ENCODE measurements around the gene MRPS11. TPM values are rescaled to one million over a fixed set of nuclear protein-coding genes. Genes with fewer than 3 reads are reported as not detected.
"Not testable (repeated sequence)": the region's sequence is repeated elsewhere in the genome, so short reads cannot be mapped to it uniquely, and the experiment has no call there.

Gene MRPS11
- total RNA-seq, 1 donor from 2014 or later: 21.8 TPM

DNA sequence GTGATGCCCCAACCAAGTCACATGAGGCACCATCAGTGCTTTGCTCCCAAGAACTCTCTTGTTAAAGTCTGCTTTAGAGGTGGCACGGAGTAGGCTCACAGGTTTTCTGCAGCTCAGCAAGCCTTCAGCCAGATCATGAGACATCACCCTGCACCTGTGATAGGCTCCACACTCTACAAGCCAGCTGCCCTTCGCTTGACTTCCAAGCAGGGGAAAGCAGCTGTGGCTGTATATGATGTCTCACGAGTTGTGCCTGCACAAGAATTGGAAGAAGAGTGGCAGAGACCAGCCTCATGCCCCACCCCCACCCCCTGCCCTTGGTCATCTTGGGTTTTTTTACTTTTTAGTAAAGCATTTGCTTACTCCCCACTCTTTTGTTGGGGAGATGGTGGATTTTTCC, 22.5 kb downstream of the MRPS11 start:
- peak; percentile 36 for DNase-seq

DNA sequence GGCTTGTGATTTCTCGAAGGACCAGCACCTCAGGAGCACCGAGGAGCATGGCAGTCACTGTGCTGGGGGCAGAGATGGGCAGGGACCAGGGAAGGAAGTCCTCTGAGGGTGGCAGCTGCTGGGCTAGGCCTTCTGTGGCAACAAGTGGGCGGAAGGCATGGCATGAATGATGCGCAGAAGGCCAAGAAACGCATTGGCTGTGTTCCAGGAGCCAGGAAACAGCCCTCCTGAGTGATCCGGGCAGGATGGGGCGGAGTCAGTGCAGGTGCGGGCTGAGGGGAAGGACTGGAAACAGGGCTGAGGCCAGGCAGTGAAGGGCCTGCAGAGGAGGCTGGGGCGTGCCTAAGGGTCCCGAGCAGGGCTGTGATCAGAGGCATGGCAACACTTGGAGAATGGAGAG, 23.6 kb downstream of the MRPS11 start:
- peak; percentile 35 for DNase-seq

DNA sequence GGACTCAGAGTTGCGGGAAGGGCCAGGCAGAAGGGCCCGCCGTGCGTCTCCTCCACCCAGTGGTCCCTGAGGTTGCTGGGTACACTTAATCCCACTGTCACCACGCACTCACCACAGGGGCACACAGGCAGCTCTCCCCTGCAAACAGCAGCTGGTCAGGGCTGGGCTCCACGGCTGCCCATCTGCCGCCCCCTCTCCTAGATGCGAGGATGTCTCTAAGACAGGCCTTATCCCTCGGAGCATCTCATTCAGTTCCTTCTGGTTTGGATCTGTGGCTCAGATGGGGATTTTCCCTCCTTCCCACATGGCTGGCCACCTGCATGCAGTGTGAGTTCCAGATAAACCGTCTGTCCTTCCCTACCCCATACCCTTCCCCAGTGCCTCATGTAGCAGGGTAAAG, 26.3 kb downstream of the MRPS11 start:
- DNase-seq: peak; percentile 67

DNA sequence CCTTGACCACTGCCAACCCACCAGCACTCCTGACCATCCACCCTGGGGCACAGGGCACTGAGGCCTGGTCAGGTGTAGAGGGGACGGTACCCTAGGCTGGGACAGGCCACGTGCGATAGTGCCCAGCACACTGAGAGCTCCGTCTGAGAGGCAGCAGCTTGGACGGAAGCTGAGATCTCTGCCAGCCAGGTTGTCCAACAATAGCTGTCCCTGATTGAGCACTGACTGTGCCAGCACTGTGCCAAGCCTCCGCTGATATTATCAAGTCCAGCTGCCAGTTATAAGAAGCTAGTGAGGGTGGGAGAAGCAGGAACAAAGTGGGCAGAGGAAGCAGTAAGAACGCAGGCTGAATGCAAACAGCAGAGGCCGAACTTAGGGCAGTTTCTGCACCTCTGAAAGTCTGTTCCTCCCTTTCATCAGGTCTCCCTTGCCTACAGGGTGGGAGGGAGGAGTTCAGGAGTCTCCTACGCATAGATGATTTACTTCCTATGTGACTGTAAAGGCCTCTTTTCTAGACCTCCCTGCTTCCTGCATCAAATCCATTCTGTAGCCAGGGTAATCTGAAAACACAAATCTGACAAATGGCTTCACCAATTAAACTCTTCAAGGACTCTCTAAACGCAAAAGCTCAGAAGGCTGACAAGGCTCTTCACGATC, 29.7 kb downstream of the MRPS11 start:
- DNase-seq: no peak

DNA sequence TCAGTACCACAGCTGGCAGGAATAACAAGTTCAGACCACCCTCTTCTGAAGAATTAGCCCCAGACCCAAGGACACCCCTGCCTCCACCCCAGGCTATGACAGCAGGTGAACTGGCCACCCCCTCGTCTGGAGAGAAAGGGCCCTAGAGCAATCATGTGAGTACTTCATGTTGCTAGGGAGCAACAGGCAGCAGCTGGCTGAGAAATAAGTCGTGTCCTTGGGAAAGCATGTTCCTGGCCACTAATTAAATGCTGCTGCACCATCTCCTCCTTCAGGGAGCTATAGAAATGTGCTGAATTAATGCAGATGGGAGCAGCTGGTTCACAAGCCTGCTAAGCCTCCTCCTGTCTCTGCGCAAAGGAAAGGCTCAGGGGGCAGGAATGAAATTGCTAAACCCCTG, 31.5 kb downstream of the MRPS11 start:
- DNase-seq: peak; percentile 56

DNA sequence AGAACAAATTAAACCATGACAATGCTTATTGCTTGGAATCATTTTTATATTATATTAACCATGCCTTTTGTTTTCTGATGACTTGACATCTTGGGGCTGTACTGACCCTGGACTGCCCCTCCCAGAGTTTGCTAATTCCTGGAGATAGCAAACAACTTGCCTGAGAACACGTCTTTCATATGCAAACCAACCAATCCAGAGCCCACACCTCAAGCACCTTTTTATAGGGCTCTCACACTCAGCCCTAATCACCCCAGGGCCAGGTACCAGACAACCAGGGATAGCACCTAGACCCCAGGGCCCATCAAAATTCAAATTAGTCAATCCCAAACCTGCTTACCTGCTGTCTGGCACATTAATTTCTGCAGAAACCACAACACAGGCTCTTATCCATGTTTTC, 36.9 kb downstream of the MRPS11 start:
- no peak for DNase-seq

DNA sequence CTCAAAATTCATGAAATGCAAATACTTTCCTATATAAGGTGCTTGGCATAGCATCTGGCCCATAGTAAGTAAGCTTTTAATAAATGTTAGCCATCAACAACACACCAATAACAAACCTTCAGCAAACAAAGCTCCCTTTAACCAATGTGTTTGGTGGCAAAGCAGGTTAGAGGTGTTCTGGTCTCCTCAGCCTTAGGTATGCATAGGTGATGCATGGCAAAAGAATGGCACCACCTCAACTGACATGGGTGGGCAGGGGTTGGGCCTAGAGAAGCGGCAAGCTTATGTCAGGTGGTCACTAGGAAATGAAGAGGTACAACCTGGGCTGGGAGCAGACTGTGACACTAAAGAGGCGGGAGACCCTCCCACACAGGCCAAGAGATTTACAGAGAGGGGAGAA, 38.2 kb downstream of the MRPS11 start:
- DNase-seq: no peak

DNA sequence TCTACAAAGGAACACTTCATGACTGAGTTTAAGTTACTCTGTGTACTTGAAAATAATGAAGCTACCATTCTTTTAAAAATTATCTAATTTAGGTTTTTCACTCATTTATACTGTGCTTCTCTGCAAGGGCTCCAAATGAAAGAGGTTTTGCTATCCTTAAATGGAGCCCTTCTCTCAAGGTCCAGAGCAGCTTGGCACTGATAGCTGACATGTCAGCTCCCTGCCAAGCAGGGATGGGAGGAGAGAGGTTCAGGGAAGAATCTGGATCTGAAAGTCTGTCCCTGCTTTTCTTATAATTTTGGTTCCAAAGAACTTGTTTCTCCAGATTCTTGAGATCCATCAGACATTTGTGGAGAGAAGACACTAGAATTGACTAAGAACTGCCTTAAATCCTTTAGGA, 39.1 kb downstream of the MRPS11 start:
- DNase-seq: no peak

DNA sequence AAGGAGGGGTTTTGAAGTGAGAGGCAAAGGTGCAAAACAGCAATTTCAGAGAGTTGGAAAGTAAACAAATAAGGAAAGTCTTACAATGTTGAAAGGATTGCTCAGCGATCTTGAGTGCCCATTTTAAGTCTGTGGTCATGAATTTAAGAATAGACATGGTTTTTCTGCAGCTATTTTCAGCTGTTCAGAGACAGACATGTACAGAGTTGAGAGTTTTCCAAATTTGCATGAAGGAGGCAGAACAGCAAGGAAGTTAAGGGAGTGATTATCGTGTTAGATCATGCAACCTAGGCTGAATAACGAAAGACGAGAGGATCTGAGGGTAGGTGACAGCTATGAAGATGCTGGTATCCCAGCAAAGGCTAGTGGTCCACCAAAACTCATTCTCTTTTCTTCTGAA, 41.8 kb downstream of the MRPS11 start:
- DNase-seq: no peak

DNA sequence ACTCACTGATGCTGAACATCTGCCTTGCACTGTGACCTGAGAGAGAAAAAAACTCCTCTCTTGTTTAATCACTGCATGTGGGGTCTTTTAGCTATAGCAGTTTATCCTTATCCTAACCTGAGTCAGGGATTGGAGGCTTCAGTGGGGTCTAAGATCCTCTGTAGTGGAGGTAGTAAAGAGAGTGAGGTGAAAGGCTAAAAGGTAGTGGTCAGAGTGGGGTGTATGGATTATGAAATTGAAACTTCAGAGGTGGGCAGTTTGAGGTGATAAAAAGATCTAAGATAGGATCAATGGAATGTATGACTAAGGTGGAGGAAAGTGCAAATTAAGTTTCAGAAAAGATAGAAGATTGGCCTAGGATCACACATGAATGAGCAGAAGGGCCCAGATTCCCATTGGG, 42.5 kb downstream of the MRPS11 start:
- DNase-seq: no peak

DNA sequence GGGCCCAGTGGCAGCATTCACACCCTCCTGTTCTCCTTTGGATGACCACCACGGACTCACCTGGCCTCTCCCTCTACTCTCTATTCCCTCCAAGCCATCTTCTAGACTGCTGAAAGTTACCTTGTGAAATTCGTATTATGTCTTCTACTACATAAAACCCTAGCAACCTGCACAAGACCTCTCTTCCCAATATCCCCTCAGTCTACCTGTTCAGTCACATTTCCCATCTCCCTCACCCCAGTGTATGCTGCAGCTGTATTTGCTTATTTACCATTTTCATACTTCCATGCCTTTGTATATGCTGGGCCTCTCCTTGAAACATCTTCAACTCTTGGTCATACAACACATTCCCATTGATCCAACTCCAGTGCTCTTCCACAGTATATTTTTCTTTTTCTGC, 43.7 kb downstream of the MRPS11 start:
- DNase-seq: no peak

DNA sequence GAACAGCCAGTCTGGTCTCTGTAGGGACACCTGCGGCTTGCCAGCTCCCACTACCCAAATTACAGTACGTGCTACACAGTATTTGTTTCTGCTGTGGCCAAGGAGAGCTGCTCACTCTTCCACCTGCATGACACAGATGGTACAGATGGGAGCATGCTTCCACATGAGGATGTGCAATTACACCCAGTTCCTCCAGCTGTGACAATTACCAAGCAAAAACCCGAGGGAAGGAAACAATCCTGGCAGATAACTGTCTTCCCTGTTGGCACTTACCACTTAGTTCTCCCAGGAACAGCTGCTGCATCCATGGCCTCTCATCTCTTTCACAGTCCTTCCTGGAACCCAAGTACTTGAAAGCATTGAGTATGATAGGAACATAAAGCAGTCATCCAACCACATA, 44.6 kb downstream of the MRPS11 start:
- DNase-seq: no peak

DNA sequence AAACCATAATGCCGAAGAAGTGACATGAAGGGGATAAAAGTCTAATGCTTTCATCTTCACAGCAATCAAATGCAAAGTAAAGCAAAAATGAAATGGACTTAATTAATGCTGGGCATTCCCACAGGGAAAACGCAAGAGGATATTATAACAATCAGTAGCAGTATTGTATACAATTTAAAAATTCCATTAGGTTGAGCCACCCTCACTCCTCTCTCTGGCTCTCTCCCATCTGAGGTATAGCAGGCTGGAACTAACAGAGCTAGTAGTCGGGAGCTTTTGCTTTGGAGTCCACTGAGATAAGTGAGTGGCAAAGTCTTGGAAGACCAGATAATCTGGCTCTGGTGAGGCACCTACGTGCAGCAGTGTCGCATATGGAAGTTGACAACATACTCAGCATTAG, 45.1 kb downstream of the MRPS11 start:
- DNase-seq: no peak

DNA sequence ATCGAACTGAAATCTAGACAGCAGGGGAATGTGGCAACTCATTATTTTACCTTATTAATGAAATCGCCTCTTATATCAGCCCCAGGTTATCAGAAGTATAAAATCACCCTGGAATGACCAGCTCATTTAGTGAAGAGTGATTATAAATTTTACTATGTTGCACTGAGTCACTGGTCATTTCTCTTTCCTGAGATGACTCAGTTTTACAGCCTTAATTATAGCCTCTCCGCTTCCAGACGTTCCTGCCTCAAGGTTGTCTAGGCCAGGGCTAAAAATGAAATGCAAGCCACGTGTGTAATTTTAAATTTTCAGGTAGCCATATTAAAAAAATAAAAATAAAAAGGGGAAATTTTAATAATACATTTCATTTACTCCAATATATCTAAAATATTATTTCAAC, 45.7 kb downstream of the MRPS11 start:
- no peak for DNase-seq

DNA sequence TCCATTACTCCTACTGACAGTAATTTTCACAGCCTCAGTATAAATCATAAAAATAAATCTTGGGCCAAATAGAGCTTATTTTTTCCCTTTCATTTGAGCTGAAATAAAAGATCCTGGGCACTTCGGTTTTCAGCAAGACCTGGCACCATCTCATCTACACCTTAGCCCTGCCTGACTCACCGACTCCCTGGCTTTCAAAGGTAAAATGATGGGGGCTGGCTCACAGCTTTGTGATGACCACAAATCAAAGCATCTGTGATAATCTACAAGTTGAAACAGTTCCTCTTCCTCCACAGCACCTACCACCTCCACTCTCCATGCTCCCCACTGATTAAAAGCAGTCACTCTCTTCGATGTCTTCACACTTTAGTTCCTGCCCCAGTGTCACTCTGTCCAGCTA, 51.4 kb downstream of the MRPS11 start:
- DNase-seq: no peak

DNA sequence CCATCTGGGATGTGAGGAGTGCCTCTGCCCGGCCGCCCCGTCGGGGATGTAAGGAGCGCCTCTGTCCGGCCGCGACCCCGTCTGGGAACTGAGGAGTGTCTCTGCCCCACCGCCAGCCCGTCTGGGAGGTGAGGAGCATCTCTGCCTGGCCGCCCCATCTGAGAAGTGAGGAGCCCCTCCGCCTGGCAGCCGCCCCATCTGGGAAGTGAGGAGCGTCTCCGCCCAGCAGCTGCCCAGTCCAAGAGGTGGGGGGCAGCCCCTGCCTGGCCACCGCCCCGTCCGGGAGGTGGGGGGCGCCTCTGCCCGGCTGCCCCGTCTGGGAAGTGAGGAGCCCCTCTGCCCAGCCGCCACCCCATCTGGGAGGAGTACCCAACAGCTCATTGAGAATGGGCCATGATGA, 56.6 kb downstream of the MRPS11 start:
- DNase-seq: not testable (repeated sequence)

DNA sequence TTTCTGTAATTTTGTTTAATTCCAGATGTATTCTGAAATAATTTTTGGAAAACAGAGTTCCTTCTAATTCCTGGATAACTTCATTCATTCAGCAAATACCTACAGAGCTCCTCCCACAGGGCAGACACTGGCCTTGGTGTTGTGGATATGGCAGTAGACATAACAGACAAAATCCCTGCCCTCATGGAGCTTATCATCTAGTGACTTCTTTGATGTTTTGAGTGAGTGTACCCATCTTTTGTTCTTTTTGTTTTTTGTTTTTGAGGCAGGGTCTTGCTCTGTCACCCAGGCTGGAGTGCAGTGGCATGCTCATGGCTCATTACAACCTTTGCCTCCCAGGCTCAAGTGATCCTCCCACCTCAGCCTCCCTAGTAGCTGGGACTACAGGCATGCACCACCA, 57.9 kb downstream of the MRPS11 start:
- DNase-seq: no peak

DNA sequence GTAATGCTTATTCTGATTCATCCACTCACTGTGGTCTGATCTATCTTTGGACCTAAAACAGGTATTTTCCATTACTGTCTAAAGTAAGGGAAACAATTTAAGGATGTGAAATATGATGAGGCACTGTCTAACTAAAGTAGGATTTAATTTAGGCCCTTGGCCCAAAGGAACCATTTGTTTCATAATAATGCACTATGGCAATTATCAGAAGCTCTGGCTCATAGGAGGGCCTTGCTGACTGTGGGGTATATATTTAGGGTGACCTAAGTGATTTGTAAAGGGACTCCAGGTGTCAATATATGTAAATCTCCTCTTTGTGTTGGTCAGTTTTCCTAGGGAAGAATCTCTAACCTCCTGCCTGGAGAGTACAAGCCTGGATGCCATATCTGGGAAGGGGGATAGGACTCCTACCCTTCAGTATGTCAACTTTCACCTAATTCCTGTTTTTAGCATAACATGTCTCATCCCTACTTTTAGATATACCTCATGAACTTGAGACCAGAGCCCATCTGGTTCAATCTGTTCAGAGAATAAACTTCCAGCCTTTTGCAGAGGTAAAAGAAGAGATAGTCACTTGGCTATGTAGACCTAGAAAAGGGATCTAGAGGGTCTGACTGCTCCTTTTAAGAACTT, 58.9 kb downstream of the MRPS11 start:
- DNase-seq: no peak

DNA sequence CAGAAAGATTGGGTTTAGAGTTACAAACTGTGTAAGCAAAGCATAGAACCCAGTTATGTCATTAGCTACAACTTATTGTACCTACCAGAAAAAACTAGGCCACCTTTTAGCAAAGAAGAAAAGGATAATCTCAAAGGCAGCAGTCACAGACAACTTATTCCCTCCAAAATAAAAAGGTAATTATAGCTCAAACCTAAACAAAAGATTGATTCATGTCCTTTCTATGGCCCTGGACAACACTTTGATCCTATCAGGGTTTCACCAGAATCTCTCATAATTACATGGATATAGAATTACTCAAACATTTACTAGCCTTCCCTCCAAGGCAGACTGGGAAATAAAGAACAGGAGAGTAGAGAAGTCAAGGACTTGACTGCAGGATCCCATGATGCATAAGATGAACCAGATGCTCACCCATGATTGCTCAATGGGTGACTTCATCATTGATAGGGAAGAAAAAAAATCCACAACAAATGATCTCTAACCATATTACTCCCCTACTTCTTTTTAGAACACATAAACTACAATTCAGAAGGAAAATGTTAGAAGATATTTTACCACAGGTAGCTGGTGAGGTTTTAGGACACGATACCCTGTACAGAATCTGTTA, 61.6 kb downstream of the MRPS11 start:
- no peak for DNase-seq

Other genes with a start within 250 kb of the MRPS11 start
- gene NTRK3, start 211.0 kb upstream of the MRPS11 start, total RNA-seq: 14.7 TPM
- 25.2 TPM for gene MRPL46, start 320 bp upstream of the MRPS11 start, total RNA-seq
- 12.1 TPM for gene DET1, start 79.0 kb downstream of the MRPS11 start, total RNA-seq
- gene AEN, start 153.6 kb downstream of the MRPS11 start, total RNA-seq: 8.1 TPM
- gene ISG20, start 171.3 kb downstream of the MRPS11 start, total RNA-seq: 5.1 TPM

All from tongue (tissue), 2 donors.